ENCODE measurements around the gene XPO6.

- TF ChIP-seq CTCF (conservative IDR thresholded peaks at IDR 0.05; ENCODE audit: low read length) (no peak), EZH2phosphoT487 (IDR thresholded peaks at IDR 0.05; ENCODE audit: borderline replicate concordance, low read depth, low read length) (no peak)
Observed at GRCh38 chr16:28254158-28254557, 42.4 kb upstream of the XPO6 start.
